Astrocyte of the spinal cord (primary cell): ENCODE measurements around the gene HDAC8.

Source experiments
- DNase-seq: peaks from one replicate; pipeline ENCODE4 v3.0.0; 2011; ENCODE audit warnings: low read depth, low spot score
- H3K4me3 ChIP-seq: 2 replicates; pipeline ENCODE4 v1.5.1; 2011; ENCODE audit warnings: low read depth, mild to moderate bottlenecking, low read length, moderate library complexity
- CTCF ChIP-seq: IDR thresholded peaks from 2 replicates; pipeline ENCODE4 v1.5.1; 2012; ENCODE audit warnings: low read depth, mild to moderate bottlenecking, low read length, inconsistent platforms
- in situ Hi-C: cut with HindIII; loops from 2 replicates; pipeline ENCODE4 v1.10.0; 2017; ENCODE audit warnings: low sequenced_read_pairs

The HDAC8 gene

GRCh38 chrX:72382202-72382595 lies 190.4 kb downstream of the HDAC8 start:
- no peak for TF ChIP-seq CTCF
- no peak overlapping the region for H3K4me3 ChIP-seq
- no peak for DNase-seq
- in situ Hi-C loops = no loop called here

GRCh38 chrX:72381439-72382201 lies 191.0 kb downstream of the HDAC8 start:
- DNase-seq = no peak
- no peak overlapping the region for H3K4me3 ChIP-seq
- TF ChIP-seq CTCF = no peak
- in situ Hi-C loops = no loop called here

- no peak for DNase-seq
- in situ Hi-C loops = no loop called here
- H3K4me3 ChIP-seq = no peak overlapping the region
- TF ChIP-seq CTCF = no peak
Observed at GRCh38 chrX:72376124-72376523, 196.5 kb downstream of the HDAC8 start.

- in situ Hi-C loops = no loop called here
- no peak overlapping the region for H3K4me3 ChIP-seq
- no peak for DNase-seq
- no peak for TF ChIP-seq CTCF
Observed at GRCh38 chrX:72373136-72373535, 199.5 kb downstream of the HDAC8 start.

- H3K4me3 ChIP-seq = no peak overlapping the region
- TF ChIP-seq CTCF = no peak
- in situ Hi-C loops = no loop called here
- no peak for DNase-seq
Observed at GRCh38 chrX:72372735-72373134, 199.9 kb downstream of the HDAC8 start.

- no peak for DNase-seq
- no peak overlapping the region for H3K4me3 ChIP-seq
- TF ChIP-seq CTCF = no peak
- in situ Hi-C loops = no loop called here
Observed at GRCh38 chrX:72371405-72371804, 201.2 kb downstream of the HDAC8 start.

- in situ Hi-C loops = no loop called here
- TF ChIP-seq CTCF = no peak
- H3K4me3 ChIP-seq = no peak overlapping the region
- no peak for DNase-seq
Observed at GRCh38 chrX:72368796-72369195, 203.8 kb downstream of the HDAC8 start.
